ENCODE results near the gene PPP2R5C. TPM values are rescaled to one million over a fixed set of nuclear protein-coding genes. Genes with fewer than 3 reads are reported as not detected.

The PPP2R5C gene
- total and polyA plus RNA-seq, 2 of the 8 experiments (the other 6 are each of a cell fraction or from before 2014, with no cell fraction given), result 49.6 to 95.9 TPM

DNA sequence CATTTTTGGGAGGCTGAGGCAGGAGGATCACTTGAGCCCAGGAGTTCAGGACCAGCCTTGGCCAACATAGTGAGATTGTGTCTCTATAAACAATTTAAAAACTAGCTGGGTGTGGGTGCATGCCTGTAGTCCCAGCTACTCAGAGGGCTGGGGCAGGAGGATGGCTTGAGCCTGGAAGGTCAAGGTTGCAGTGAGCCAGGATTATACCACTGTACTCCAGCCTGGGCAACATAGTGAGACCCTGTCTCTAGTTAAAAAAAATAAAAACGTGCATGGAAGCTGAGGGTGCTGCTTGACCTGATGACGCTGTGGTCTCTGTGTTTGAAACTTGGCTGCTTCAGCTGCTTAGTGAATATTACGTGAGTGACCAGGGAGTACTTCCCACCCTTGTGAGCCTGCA lies 89.7 kb downstream of the PPP2R5C start:
- ChIA-PET POLR2A (ENCODE audit: partially characterized antibody) (no interaction called here), CTCF (ENCODE audit: partially characterized antibody) (interaction anchor here (0.9 kb wide), 1 partner anchor 80 kb away, joined by 4 read pairs; no protein-coding TSS in a partner anchor)
- Histone ChIP-seq H2AK5ac (ENCODE audit: low read depth, low read length) (no peak overlapping the region), H4K8ac (ENCODE audit: extremely low read depth, insufficient read depth, low read length) (no peak overlapping the region), H3K9me3 (ENCODE audit: insufficient read depth in 2 of 2, low read depth in 1 of 2, low read length in 1 of 2) (no peaks in the 10 kb centered on the region), H3K4me2 (ENCODE audit: insufficient read depth in 1 of 2, low read depth in 2 of 2, low read length in 2 of 2) (no peak overlapping the region), H3K27ac (ENCODE audit: low read depth, low read length) (no peak overlapping the region), H4K20me1 (replicated peaks in 1 of 2; ENCODE audit: control insufficient read depth in 1 of 2, insufficient read depth in 2 of 2, low read length in 2 of 2) (peaks cover 5 to 21% of the 10 kb centered on the region in 2 experiments), H3K56ac (replicated peaks; ENCODE audit: insufficient read length, low read depth, low read length) (no peak overlapping the region), H2BK120ac (replicated peaks; ENCODE audit: low read depth, low read length) (no peak overlapping the region), H4K91ac (replicated peaks; ENCODE audit: insufficient read length, low read length) (no peak overlapping the region), H3K79me2 (ENCODE audit: control insufficient read depth in 1 of 2, insufficient read depth in 2 of 2, low read length in 2 of 2) (peaks cover 0 to 35% of the 10 kb centered on the region in 2 experiments; a peak in 3 of 4 replicates), H3K9ac (replicated peaks in 1 of 4; ENCODE audit: extremely low read depth in 1 of 4, low read depth in 3 of 4, low read length in 3 of 4) (no peak overlapping the region), H3K4ac (replicated peaks; ENCODE audit: insufficient read length, low read depth, low read length) (no peak overlapping the region), H3K23ac (ENCODE audit: insufficient read length) (no peak overlapping the region), H2BK12ac (ENCODE audit: low read depth, low read length) (no peak overlapping the region), H3K36me3 (ENCODE audit: control insufficient read depth in 2 of 4, insufficient read depth in 4 of 4, low read length in 3 of 4) (no peaks in the 10 kb centered on the region), H3K79me1 (ENCODE audit: low read depth, low read length) (peaks cover 16% of the 10 kb centered on the region), H3K23me2 (ENCODE audit: low read depth, low read length) (no peaks in the 10 kb centered on the region), H3K14ac (ENCODE audit: insufficient read length) (no peak overlapping the region), H3K27me3 (replicated peaks in 1 of 4; ENCODE audit: control insufficient read depth in 3 of 4, extremely low read depth in 1 of 4, insufficient read depth in 3 of 4, low read length in 3 of 4) (no peaks in the 10 kb centered on the region), H2BK15ac (ENCODE audit: low read length) (no peak overlapping the region), H2BK5ac (ENCODE audit: low read depth, low read length) (no peak overlapping the region), H3K4me1 (replicated peaks in 1 of 4; ENCODE audit: control insufficient read depth in 3 of 4, insufficient read depth in 4 of 4, low read length in 3 of 4) (no peaks in the 10 kb centered on the region; a peak in 1 of 7 replicates), H2AFZ (ENCODE audit: low read length) (no peak overlapping the region), H3K18ac (ENCODE audit: extremely low read depth, low read length) (no peak overlapping the region), H4K5ac (ENCODE audit: insufficient read length, low read depth, low read length) (no peak overlapping the region), H2BK20ac (ENCODE audit: low read length) (no peak overlapping the region), H3K4me3 (ENCODE audit: extremely low read depth in 1 of 4, insufficient read depth in 2 of 4, low read depth in 3 of 4, low read length in 4 of 4) (no peak overlapping the region)
- DNase-seq (ENCODE audit: low read depth in 1 of 2, low spot score in 2 of 2), result no peak
- 91% methylated on average over 3 of the region's 3 CpGs; no CpG with 5 or more reads in 1 of the 2 experiments for WGBS, 2 experiments (ENCODE audit: extremely low coverage in 1 of 2, insufficient coverage in 1 of 2, insufficient read length in 1 of 2, insufficient replicate concordance in 2 of 2, low coverage in 1 of 2, low lambda C conversion rate in 2 of 2, missing lambda C conversion rate in 1 of 2)
- no peak for FAIRE-seq
- TF ChIP-seq SIX5 (IDR thresholded peaks at IDR 0.05; ENCODE audit: low read depth, low read length) (no peak), RBBP5 (IDR thresholded peaks at IDR 0.05; ENCODE audit: borderline replicate concordance, low read depth, low read length) (no peak), TAF7 (optimal IDR thresholded peaks at IDR 0.05; ENCODE audit: borderline replicate concordance, low read depth, low read length) (no peak), CTBP2 (IDR thresholded peaks at IDR 0.05; ENCODE audit: borderline replicate concordance, insufficient read depth, insufficient read length, low read length) (no peak), JUN (IDR thresholded peaks at IDR 0.05; ENCODE audit: low read depth, low read length) (no peak), EZH2 (IDR thresholded peaks at IDR 0.05; ENCODE audit: low read depth, low read length, severe bottlenecking) (no peak), EP300 (IDR thresholded peaks at IDR 0.05; ENCODE audit: borderline replicate concordance in 1 of 2, low read depth in 2 of 2, low read length in 2 of 2) (no peak), TAF1 (IDR thresholded peaks at IDR 0.05; ENCODE audit: low read depth, low read length) (no peak), CBX8 (IDR thresholded peaks at IDR 0.05; ENCODE audit: borderline replicate concordance, low read depth, low read length) (no peak), SP2 (IDR thresholded peaks at IDR 0.05; ENCODE audit: low read length) (no peak), GTF2F1 (IDR thresholded peaks at IDR 0.05; ENCODE audit: borderline replicate concordance, low read depth, low read length) (no peak), FOSL1 (IDR thresholded peaks at IDR 0.05; ENCODE audit: insufficient read depth, low read depth, low read length) (no peak), BCL11A (IDR thresholded peaks at IDR 0.05; ENCODE audit: low read depth in 2 of 2, low read length in 2 of 2) (no peak), KDM5A (IDR thresholded peaks at IDR 0.05; ENCODE audit: low read length) (no peak)
